Stimulated activated CD8-positive, alpha-beta memory T cell treated with anti-CD3 and anti-CD28 coated beads, Interleukin-15, amount 100 ng/mL, for 48 hours (primary cell): ENCODE results near the gene TTLL7.

Experiments used
- DNase-seq, 2 donors: peaks; one replicate each; pipeline ENCODE4 v3.0.0-alpha.2; 2020; ENCODE audit warnings: low read depth in 2 of 2

TTLL7 gene

GRCh38 chr1:83816836-83817235, 182.1 kb downstream of the TTLL7 start:
- DNase-seq = no peak

- DNase-seq = no peak
Observed at GRCh38 chr1:83815330-83815729, 183.6 kb downstream of the TTLL7 start.
